SH-SY5Y (cell line): Measurements from ENCODE around the gene RNF180.

Experiments used
- GATA2 ChIP-seq: IDR thresholded peaks from 2 replicates; pipeline ENCODE4 v1.6.1; 2011; ENCODE audit warnings: mild to moderate bottlenecking, low read depth, low read length
- GATA3 ChIP-seq: IDR thresholded peaks from 2 replicates; pipeline ENCODE4 v1.6.1; 2011; ENCODE audit warnings: low read depth, mild to moderate bottlenecking, low read length, moderate library complexity

Gene RNF180, protein sequence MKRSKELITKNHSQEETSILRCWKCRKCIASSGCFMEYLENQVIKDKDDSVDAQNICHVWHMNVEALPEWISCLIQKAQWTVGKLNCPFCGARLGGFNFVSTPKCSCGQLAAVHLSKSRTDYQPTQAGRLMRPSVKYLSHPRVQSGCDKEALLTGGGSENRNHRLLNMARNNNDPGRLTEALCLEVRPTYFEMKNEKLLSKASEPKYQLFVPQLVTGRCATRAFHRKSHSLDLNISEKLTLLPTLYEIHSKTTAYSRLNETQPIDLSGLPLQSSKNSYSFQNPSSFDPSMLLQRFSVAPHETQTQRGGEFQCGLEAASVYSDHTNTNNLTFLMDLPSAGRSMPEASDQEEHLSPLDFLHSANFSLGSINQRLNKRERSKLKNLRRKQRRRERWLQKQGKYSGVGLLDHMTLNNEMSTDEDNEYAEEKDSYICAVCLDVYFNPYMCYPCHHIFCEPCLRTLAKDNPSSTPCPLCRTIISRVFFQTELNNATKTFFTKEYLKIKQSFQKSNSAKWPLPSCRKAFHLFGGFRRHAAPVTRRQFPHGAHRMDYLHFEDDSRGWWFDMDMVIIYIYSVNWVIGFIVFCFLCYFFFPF

DNA sequence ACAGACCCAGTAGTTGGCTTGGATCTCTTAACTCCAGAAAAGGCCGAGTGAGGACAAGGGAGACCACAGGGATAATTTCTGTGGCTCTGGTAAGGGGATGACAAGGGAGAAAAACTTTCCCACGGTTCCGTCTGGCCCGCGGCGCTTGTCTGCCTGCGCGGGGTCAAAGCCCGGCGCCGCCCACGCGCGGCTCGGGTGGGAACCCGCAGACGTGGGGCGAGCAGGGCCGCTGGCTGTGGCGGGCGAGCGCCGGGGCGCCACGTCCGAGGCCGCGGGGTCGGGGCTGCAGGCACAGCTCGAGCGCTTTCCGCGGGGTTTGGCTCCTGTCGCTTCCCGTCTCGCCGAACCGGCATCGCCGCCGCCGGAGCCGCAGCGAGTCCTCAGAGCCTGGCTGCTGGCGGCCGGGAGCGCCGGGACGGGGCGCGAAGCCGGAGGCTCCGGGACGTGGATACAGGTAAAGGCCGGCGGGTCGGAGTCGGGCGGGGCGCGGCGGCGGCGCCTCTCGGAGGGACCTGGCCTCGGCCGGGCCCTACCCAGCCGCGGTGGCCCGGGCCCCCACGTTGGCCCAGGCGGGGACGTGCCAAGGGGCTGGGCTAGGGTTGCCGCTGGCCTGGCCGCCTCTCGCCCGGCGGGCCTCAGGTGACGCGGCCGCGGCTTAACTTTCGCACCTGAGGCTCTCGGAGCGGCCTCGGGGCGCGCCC lies at the start of gene RNF180:
Gene RNF180, plus strand, starts transcription at position 344 of the 701 bp plus-strand sequence. CDS start 34,965 bp downstream, outside the sequence.
- TF ChIP-seq GATA2 = no peak
- no peak for TF ChIP-seq GATA3

DNA sequence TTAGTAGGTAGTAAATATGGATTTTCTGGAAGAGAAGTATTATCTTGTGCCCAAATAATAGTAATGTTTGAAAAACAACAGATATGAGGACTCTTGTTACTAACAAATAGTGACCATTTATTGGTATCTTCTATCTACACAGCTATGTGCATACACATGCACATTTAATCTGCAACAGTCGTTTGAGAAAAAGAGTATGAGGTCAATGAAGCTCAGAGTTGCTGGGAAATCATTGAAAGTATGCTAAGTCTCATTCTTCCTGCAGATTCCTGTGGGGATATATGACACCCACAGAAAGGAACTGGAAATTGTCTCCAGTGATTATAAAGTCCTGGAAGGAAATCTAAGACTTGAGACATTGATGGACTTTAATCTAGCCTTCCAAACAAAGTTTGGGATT lies 40.1 kb upstream of the RNF180 start:
- TF ChIP-seq GATA2 (no peak), GATA3 (no peak)

DNA sequence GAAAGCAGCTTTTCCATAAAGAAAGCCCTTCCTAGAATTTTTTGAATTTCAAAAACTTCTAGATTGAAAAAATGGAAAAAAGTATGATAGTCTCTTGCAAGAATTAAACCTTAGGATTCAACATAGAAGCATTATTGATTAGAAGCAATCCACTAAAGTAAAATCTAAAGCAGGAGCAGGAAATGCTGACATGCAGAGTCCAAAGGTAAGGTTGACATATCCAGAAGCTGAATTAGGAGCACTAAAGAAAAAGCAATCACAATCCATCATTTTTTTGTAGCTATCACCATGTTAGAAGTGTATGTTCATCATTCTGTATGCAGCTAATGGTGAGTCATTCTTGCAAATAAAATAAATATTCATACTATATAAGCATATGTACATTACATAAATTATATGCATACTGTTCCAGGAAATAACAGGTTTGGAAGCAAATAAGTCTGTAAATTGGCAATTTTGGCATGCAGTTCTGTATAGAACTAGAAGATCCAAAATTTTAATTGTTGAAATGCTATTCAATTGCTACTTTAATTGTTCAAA lies 39.4 kb upstream of the RNF180 start:
- TF ChIP-seq GATA3 (no peak), GATA2 (no peak)

DNA sequence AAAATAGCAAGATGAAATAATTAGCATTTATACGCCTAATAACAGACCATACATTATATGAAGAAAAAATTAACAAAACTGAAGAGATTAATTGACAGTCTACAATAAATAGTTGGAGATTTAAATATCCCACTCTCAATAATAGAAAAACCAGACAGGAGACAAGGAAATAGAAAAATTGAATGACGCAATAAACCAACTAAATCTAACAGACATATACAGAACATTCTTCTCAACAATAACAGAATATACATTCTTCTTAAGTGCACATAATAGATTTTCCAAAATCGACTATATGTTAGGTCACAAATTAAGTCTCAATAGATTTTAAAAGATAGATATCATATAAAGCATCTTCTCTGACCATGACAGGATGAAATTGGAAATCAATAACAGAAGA lies 25.6 kb upstream of the RNF180 start:
- no peak for TF ChIP-seq GATA3
- no peak for TF ChIP-seq GATA2

DNA sequence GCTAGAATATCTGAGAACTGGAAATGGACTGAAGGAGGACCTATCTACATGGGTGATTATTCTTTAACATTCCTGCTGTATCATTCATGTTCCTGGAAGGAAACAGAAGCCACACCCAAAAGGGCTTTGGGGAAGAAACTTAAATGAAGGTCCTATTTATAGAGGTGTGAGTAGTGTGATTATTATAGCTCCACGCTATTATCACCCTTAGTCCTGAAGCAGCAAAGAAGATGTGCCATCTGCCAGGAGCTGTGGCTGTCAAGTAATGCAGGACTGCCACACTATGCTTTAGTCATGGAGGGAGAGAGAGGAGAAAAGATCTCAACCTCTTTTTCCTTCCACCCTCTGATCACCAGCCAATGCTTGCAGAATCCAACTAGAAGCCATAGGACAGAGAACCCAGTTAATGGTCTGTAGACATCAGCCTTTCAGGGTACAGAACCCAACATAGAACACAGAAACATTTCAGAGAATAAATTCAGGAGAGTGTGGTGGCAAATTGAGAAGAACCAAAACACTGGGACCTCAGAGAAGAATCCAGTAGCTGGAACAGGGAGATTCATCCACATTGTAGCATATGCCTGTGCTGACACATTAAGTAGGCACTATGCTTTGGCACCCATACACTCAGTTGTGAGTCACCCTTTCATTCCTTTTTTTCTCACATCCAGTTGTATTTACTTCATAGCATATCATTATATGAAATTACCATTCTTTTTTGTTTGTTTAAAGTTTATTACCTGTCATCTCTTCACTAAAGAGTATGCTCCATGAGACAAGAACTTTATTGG lies 21.0 kb upstream of the RNF180 start:
- TF ChIP-seq GATA3 = no peak
- TF ChIP-seq GATA2 = no peak

DNA sequence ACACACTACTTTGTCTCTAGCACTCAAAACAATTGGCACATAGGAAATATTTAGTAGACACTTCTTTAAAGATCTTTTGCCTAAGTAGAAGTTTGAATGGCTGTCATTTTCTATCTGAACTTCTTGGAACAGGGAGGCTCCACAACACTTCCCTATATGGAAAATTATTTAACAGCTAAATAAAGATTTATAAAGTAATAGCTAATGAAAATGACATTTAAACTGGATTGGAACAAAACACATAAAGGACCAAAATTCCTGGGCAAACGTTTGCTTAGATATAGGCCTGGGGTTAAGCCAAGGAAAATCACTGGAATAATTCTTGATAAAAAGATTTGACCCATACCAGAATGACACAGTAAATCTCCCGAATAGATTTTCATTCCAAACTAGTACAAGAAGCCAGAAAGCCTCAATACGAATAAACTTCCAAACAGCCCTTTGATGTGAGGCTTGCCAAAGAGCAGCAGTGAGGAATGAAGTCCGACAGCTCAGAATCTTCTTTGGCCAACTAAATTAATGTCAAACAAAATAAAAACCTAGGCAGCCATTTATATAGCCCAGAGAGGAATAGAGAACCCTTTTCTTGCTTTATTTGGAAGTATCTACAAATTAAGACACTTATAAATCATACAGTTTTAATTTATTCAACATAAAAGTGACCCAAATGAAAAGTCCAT lies 20.3 kb upstream of the RNF180 start:
- TF ChIP-seq GATA3 = no peak
- TF ChIP-seq GATA2 = no peak

DNA sequence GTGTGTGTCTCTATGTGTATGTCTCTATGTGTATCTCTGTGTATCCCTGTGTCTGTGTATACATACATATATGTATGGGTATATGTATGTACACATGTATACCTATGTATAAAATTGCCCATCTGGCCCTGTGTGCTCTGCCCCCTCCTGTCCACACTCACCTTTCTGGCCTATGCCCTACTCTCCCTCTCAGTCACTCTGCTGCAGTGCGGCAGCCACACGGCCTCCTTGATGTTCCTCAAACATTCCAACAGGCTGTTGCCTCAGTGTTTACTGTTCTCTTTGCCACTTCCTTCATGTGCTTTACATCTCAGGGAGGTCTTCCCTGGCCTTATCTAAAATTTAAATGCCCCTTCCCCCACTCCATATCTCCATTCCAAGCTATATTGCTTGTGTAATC lies 18.3 kb upstream of the RNF180 start:
- TF ChIP-seq GATA3 = no peak
- TF ChIP-seq GATA2 = no peak

DNA sequence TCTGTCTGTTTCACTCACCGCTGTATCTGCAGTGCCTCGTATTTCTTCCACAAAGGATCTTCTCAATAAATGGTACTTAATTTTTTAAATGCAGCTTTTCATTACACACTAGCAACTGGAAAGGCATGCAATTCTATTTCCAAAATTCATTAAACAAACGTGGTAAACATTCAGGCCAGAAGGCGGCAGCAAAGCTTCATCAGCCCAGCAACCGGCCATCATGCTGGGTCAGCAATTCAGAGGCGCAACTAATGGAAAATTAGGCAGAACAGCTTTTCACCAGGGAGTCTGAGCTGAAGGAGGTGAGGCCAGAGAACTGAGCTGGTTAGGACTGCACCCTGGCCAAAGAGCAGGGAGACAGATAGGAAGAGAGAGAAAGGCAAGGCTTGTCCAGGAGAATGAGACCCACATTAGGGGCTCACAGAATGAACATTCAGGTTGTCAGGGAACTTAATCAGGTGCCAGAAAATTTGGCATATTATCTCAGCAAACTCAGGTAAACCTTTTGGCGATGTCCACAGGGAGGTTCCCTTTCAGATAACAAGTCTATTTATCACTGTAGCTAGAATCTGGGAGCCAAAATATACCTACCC lies 17.7 kb upstream of the RNF180 start:
- no peak for TF ChIP-seq GATA2
- no peak for TF ChIP-seq GATA3

DNA sequence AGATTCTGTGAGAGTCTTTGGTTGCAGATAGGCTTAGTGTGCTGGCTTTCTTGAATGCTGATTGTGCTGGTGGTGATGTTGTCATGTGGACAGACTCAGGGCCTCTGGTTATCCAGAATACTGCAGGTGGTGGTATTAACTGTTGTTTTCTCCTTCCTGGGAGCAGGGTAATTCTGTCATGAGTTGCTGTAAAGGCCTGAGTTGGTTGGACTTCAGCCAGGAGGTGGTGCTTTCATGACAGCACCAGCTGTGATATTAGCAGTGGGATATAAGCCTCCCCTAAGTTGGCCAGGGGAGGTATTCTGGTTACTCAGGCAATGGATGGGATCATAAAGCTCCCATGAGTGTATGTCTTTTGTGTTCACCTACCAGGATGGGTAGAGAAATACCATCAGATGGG lies 16.4 kb upstream of the RNF180 start:
- no peak for TF ChIP-seq GATA3
- TF ChIP-seq GATA2 = no peak

DNA sequence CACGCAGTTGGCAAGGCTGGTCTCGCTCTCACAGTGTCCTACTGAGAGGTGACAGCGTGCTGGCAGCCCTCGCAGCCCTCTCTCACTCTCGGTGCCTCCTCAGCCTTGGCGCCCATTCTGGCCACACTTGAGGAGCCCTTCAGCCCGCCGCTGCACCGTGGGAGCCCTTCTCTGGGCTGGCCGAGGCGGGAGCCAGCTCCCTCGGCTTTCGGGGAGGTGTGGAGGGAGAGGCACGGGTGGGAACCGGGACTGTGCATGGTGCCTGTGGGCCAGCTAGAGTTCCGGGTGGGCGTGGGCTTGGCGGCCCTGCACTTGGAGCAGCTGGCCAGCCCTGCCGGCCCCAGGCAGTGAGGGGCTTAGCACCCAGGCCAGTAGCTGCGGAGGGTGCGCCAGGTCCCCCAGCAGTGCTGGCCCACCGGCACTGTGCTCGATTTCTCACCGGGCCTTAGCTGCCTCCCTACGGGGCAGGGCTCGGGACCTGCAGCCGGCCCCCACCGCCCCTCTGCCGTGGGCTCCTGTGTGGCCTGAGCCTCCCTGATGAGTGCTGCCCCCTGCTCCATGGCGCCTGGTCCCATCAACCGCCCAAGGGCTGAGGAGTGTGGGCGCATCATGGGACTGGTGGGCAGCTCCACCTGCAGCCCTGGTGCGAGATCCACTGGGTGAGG lies 15.7 kb upstream of the RNF180 start:
- TF ChIP-seq GATA3 (no peak), GATA2 (no peak)

DNA sequence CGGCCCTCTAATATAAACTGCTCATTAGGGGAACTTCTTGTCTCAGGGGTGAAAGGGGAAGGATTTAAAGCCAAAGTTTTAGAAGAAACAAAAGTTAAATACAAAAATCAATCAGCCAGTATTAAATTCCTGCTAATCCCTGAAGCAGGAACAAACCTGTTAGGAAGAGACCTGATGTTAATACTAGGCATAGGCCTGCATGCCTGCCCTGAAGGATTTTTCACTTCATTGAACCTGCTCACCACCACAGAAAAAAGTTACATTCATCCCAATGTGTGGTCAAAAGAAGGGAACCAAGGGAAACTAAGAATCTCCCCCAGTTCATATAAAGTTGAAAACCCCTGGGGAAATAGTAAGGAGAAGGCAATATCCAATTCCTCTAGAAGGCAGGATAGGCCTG lies 9.4 kb upstream of the RNF180 start:
- no peak for TF ChIP-seq GATA2
- TF ChIP-seq GATA3 = no peak

DNA sequence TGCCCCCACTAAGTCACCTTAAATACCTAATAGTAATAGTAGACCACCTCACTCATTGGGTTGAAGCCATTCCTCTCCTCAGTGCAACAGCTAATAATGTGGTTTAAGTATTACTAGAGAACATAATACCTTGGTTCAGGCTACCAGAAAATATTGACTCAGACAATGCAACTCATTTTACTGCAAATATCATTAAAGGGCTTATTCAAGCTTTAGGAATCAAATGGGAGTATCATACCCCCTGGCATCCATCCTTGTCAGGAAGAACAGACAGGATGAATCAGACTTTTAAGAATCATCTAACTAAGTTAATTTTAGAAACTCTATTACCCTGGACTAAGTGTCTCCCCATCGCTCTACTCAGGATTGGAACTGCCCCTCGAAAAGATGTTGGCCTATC lies 6.8 kb upstream of the RNF180 start:
- TF ChIP-seq GATA2 (no peak), GATA3 (no peak)

DNA sequence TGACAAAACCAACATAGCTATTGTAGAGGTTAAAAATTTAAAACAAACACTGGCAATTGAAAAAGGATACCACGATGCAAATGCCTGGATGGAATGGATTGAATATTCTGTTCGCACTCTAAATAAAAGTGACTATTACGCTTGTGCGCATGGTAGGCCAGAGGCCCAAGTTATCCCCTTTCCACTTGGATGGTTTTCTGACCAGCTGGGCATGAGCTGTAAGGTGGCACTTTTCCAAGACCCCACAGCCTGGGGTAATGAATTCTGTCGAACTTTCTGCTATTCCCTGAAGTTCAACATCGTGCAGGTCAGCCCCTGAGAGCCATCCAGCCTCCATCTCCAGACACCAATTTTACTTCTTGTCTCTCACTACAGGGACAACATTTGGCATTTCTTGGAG lies 5.4 kb upstream of the RNF180 start:
- TF ChIP-seq GATA2 = no peak
- TF ChIP-seq GATA3 = no peak

DNA sequence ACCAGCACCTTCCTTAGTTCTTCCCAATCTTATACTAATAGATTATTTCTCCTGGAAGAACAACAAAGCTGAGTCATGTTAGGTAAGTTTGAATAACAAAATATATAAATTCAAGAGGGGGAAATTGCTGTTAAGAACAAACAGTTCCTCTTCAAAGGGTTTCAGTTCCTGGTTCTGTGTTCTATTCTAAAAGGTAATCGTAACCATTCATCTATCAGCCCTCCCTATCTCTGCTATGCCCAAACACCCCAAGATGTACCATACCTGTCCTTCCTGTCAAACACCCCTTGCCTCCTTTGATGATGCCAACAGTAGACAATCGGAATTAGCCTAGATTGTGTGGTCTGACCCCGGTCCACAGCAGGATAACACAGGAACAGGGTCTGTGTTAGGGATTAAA lies 4.2 kb upstream of the RNF180 start:
- TF ChIP-seq GATA3 (no peak), GATA2 (no peak)

DNA sequence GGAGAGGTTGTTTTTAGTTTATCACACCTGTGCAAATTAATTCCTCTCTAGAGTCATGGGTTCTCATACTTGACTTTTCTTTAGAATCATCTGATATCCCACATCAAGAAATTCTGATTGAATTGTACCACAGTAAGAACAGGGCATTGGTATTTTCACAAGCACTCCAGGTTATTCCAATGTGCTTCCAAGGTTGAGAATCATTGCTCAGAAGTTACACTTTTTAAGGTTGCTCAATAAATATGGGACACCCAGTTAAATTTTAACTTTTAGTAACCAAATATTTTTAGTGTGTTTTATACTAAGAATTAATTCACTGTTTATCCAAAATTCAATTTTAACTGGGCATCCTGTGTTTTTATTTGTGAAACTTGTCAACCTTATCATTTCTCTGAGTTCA lies 2.5 kb upstream of the RNF180 start:
- no peak for TF ChIP-seq GATA2
- no peak for TF ChIP-seq GATA3
